Keratinocyte (primary cell): ENCODE measurements around the gene TAL2.

Experiments used
- CTCF ChIP-seq, 3 experiments: IDR thresholded peaks in 1 of 3; conservative IDR thresholded peaks in 1 of 3; optimal IDR thresholded peaks in 1 of 3; 2 replicates in 2 of 3; 3 replicates in 1 of 3; pipeline versions ENCODE3 to v1.5.1; 2011; ENCODE audit warnings: low read length in 3 of 3, mild to moderate bottlenecking in 3 of 3, moderate library complexity in 2 of 3, control low read depth in 1 of 3, inconsistent platforms in 1 of 3; ENCODE audit not compliant: insufficient read depth in 2 of 3; ENCODE audit errors: extremely low read depth in 1 of 3
- EZH2 ChIP-seq: IDR thresholded peaks from one replicate; pipeline ENCODE4 v1.6.1; 2012; ENCODE audit warnings: inconsistent platforms, mild to moderate bottlenecking, low read length, moderate library complexity

- no peak for TF ChIP-seq CTCF (optimal IDR thresholded peaks at IDR 0.05 in 1 of 3, IDR thresholded peaks at IDR 0.05 in 1 of 3, conservative IDR thresholded peaks at IDR 0.05 in 1 of 3; ENCODE audit: extremely low read depth in 1 of 3, insufficient read depth in 2 of 3, low read length in 3 of 3)
- no peak for TF ChIP-seq EZH2
Measured at GRCh38 chr9:105694190-105694847, 32.1 kb downstream of the TAL2 start, which contains the start of gene TMEM38B.
